Hematopoietic multipotent progenitor cell treated with erythropoietin and hydrocortisone succinate and interleukin-3 and kit ligand, for 17 days (in vitro differentiated cells): Measurements from ENCODE around the gene MRC2.

Experiments used
- DNase-seq: peaks from one replicate; pipeline ENCODE4 v3.0.0-alpha.2; 2015; ENCODE audit warnings: low spot score

MRC2 gene

DNA sequence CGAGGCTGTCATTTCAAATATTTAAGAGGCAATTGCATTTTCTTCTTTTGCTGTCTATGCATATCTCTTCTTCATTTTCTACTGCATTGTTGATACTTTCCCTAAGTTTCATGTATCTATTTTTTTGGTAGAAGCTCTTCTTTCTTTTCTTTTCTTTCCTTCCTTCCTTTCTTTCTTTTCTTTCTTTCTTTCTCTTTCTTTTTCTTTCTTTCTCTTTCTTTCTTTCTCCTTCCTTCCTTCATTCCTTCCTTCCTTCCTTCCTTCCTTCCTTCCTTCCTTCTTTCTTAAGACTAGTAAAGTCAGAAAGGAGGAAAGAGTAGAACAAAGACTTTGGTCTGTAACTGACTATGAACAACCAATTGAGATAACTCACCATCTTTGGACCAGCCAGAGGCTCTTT, 33.9 kb downstream of the MRC2 start:
- no peak for DNase-seq

DNA sequence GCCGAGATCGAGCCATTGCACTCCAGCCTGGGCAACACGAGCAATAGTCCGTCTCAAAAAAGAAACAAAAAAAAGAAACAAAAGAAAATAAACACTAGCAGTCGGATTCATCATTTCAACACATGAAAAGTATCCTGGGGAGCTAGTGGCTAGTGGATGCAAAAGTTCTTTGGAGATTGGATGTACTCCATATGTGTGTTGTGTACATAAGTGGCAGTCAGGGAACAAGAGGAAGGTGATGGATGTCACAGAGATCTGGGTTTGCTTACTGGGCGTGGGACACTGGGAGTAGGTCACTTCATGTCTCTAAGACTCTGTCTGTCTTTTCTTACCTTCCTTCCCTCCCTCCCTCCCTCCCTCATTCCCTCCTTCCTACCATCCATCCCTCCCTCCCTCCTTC, 35.4 kb downstream of the MRC2 start:
- DNase-seq: no peak

DNA sequence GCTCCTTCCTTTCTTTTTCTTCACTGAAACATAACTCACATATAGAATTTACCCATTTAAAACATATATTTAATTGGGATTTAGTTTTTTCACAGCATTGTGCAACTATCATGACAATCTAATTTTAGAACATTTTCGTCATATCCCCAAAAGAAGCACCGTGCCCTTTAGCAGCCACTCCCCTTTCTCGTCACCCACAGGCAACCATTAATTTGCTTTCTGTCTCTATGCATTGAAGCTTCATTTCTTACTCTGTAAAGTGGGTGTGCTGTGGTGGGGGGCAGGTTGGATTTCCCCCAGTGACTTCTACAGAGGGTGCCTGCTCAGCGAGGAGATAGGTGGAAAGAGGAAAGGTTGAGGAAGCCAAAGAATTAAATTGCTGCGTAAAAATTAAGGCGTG, 35.8 kb downstream of the MRC2 start:
- DNase-seq: no peak

DNA sequence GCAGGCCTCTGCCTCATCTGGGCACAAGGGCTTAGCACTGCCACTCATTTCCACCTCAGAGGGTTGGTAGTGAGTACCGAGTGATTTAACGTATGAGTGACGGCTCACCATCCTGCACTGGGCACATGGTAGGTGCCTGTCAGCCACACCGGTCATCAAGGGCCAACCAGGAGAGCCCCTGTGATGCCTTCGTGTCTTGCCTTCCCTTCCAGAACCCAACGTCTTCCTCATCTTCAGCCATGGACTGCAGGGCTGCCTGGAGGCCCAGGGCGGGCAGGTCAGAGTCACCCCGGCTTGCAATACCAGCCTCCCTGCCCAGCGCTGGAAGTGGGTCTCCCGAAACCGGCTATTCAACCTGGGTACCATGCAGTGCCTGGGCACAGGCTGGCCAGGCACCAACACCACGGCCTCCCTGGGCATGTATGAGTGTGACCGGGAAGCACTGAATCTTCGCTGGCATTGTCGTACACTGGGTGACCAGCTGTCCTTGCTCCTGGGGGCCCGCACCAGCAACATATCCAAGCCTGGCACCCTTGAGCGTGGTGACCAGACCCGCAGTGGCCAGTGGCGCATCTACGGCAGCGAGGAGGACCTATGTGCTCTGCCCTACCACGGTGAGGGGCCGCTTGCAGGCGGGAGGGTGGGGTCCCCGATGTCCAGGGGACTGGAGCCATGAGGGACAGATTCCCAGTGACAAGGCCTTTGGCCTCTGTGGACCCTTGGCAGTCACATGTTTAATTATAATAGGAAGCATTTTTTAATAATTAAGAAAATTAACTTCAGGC, 37.1 kb downstream of the MRC2 start:
- DNase-seq: no peak

DNA sequence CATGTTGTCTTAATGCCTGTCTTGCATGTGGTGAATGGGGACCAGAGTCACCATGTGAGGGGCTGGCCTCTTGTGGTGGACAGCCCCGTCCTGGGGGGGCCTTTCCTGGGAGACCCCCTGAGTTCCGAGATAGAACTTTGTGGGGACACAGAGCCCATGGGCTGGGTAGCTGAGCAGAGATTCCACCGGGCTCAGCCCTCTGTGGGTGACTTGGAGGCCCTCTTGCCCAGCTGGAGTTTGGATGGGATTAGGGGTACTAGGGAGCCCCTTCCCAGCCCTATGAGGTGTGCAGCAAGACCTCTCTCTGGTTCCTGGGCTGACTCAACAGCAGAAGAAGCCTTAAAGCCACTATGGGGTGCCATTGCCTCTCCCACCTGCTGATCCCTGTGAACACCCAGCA, 38.1 kb downstream of the MRC2 start:
- no peak for DNase-seq

DNA sequence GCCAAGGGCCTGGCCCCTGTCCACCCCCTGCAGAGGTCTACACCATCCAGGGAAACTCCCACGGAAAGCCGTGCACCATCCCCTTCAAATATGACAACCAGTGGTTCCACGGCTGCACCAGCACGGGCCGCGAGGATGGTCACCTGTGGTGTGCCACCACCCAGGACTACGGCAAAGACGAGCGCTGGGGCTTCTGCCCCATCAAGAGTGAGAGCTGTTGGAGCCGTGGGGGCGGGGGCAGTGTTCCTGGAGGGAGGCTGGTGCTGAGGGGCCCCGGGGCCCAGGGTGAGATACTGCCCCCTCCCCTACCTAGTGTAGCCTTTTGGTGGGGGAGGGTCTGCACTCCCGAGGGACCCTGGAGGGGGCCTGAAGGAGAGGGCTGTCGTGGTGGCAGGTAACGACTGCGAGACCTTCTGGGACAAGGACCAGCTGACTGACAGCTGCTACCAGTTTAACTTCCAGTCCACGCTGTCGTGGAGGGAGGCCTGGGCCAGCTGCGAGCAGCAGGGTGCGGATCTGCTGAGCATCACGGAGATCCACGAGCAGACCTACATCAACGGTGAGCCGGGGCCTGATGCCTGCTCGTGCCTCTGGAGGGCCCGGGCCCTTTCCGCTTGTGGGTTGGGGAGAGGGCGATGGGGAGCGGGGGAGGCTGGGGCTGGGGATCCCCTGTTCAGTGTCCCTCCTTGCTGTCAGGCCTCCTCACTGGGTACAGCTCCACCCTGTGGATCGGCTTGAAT, 38.8 kb downstream of the MRC2 start:
- no peak for DNase-seq

DNA sequence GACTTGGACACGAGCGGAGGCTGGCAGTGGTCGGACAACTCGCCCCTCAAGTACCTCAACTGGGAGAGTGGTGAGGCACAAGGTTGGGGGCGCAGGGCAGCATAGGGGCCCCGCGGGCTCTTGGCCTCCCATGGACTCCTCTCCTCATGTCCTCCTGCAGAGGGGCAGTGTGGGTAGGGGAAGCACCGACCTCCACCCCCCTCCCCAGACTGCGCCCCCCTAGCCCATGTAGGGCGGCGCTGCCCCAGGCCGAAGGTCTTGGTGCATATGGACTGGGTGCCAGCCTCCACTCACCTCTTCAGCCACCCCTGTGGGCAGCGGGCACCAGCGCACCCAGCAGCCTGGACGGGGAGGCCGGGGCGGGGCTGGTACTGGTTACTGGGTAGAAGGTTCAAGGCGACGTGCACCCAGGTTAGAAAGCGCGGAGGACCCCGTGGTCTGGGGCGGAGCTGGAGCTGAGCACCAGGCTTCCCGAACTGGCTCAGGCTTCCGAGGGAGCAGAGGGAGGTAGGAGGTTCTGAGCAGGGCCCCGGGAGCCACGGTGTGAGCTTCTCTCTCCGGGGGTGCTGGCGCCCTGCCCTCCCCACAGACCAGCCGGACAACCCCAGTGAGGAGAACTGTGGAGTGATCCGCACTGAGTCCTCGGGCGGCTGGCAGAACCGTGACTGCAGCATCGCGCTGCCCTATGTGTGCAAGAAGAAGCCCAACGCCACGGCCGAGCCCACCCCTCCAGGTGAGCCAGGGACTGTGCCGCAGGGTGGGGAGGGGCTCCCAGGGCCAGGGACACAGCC, 39.5 kb downstream of the MRC2 start:
- DNase-seq: no peak

DNA sequence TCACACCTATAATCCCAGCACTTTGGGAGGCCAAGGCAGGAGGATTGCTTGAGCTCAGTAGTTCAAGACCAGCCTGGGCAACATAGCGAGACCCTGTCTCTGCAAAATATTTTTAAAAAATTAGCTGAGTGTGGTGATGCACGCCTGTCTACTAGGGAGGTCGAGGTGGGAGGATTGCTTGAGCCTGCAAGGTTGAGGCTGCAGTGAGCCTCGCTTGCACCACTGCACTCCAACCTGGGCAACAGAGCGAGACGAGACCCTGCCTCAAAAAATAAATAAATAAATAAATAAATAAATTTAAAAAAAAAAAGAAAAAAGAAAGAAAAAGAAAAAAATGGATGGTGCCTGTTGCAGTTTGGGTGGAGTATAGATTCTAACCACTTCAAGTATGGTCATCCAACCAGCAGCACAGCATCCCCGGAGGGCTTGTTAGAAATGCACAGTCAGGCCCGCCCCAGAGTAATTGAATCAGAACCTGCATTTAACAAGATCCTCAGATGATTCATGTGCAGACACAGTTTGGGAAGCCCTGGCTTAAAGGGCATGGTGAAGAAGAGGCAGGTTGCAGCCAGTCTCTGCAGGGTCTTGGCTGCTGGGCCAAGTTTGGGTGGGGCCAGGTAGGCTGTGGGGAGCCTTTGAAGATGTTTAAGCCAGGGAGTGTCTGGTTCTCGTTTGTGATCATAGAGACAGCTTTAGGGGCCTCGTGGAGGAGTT, 40.8 kb downstream of the MRC2 start:
- no peak for DNase-seq

DNA sequence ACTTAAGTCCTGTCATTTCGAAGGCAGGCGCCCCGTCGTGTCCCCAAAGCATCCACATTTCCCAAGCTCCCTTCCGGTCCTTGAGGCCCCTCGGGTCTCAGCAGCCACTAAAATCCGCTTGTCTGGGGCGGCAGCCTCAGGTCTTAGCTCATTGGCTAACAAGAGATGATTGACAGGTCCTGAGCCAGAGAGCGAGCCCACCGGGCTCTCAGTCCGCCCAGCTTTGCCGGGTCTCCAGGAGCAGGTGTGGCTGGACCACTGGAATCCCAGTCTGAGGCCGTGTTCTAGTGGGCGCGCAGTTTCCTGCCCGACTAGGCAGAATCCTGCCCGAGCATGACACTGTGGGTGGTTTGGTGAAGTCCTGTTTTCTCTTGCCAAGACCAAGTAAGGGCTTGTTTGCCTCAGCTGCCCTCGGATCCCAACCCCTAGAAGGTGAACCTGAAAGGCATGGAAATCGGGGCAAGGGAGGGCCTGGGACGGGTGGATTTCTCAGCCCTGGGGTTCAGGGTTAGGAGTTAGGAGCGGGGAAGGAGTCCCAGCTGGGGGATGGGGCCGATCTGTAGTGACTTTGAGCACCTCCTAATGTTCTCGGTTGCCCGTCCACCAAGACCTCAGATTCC, 42.8 kb downstream of the MRC2 start:
- no peak for DNase-seq

DNA sequence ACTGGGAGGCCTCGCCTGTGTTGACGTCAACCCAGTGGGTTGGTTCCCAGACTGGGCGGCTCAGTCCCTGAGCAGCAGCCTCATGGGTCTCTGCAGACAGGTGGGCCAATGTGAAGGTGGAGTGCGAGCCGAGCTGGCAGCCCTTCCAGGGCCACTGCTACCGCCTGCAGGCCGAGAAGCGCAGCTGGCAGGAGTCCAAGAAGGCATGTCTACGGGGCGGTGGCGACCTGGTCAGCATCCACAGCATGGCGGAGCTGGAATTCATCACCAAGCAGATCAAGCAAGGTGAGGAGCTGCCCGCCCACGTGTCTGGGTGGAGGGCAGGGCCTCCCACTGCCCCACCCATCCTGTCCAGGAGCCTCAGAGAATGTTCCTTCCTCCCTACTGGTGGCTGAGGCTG, 44.1 kb downstream of the MRC2 start:
- no peak for DNase-seq

DNA sequence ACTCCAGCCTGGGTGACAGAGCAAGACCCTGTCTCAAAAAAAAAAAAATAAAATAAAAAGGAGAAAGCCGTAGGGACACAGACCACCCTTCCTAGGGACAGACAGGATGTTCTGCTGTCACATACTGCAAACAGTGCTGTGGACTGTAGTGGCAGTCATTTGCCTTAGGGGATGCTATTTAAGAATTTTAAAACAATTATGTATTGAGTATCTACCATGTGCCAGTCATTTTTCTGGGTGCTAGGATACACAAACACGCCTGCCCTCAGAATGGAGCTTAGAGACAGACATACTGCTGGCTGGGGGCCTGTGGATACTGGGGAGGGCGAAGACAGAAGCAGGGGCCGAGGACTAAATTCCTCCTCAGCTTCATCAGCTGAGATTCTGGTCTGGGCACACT, 45.5 kb downstream of the MRC2 start:
- no peak for DNase-seq

DNA sequence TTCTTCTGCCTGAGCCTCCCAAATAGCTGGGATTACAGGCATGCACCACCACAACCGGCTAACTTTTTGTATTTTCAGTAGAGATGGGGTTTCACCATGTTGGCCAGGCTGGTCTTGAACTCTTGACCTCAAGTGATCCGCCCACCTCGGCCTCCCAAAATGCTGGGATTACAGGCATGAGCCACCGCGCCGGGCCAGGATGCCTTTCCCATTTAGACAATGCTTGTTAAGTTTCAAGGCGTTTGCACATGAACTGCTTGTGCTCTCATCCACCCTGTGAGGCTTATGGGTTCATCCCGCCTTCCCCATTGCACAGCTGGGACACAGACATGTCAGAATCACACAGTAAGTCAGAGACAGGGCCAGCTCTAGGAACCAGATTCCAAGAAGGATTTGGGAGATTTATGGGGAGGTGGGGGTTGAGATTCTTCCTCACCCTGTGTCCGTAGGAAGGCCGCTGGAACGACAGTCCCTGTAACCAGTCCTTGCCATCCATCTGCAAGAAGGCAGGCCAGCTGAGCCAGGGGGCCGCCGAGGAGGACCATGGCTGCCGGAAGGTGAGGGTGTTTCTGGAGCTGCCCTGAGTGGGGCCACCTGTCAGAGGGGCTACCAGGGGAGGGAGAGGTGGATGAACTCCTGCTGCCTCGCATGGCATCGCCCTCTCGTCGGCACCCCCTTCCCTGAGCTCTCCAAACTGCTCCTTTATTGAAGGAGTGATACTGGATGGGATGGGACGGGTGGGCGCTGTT, 46.3 kb downstream of the MRC2 start:
- no peak for DNase-seq

DNA sequence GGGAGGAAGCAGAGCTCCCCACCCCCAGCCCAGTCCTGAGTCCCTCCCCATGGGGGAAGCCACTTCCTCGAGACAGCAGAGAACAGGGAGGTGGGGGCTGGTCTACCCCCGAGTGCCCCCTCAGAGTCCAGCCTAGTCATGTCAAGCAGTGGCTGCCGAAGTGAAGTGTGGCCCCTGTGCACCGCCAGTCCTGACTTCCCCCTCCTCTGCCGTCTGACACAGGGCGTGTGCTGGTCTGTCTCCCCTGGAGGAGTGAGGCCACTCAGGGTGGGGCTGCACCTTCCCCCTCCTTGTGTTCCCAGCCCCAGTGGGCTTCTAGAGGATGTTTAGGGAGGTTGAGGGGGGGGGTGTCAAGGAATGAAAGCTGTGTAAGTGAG, 46.9 kb downstream of the MRC2 start:
- no peak for DNase-seq

DNA sequence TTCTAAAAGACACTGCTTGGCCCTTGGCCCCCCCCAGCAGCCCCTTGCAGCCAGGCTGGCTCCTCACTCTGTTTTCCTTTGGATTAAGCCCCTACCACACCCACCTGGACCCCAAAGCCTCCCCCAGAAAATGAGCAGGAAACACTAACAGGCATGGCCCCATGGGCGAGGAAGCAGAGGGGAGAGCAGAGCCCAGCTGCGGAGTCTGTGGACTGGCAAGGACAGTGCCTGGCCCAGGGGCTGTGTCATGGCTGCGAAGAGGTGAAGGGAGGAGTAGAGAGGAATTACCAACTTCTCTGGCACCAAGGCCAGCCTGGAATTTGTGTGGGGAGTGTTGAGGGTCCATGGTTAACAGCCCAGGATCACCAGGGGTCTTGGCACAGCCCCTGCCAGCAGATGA, 47.4 kb downstream of the MRC2 start:
- no peak for DNase-seq

DNA sequence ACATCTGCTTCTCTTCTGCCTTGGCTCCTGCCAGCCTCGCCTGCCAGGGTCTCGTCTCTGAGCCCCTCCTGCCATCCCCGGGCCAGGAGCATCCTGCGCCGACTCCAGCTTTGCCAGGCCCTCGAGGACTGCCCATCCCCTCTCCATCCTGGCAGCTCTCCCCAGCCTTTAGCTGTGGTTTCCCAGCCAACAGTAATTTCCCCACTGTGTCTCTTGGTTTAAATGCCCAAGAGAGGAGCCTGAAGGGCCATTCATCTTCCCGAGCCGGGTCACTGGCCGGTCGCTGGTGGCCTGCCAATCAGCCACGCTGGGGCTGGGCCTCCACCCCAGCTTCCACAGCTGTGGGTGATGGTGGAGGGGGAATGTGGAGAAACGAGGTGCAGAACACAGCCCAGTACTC, 47.8 kb downstream of the MRC2 start:
- DNase-seq: no peak

DNA sequence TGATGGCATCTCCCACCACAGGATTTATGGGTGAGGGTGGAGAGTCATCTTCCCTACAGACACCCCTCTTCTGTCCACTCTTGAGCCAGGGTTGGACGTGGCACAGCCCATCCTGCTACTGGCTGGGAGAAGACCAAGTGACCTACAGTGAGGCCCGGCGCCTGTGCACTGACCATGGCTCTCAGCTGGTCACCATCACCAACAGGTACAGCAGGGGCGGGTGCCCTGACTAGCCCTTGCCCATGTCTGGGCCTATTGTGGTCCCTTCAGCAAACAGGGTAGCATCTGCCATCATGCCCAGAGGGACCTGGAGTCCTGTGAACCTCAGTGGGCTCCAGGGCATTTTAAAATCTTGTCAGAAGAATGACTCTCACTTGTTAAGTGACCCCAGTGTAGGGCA, 48.2 kb downstream of the MRC2 start:
- no peak for DNase-seq

DNA sequence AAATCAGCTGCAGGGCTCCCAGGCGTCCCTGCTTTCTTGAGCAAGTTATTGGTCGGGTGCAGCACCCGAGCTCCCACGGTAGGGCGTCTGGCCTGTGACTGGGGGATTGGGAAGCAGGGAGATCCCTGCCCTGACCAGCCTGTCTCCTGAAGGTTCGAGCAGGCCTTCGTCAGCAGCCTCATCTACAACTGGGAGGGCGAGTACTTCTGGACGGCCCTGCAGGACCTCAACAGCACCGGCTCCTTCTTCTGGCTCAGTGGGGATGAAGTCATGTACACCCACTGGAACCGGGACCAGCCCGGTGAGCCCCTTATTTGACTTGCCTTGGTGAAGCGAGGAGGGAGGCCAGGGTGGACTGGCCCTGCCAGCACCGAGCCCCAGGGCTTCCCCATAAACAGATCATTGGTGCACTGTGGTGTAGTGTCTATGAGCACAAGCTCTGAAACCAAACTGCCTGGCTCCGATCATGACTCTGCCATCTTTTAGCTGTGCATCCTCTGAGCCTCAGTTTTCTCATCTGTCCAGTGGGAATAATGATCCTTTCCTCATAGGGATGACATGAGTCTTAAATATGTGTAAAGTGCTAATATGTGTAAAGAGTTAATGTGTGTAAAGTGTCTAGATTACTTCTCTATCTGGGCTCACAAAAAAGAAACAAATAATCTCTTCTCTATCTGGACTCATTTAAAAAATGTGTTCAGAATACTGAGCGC, 48.9 kb downstream of the MRC2 start:
- no peak for DNase-seq

DNA sequence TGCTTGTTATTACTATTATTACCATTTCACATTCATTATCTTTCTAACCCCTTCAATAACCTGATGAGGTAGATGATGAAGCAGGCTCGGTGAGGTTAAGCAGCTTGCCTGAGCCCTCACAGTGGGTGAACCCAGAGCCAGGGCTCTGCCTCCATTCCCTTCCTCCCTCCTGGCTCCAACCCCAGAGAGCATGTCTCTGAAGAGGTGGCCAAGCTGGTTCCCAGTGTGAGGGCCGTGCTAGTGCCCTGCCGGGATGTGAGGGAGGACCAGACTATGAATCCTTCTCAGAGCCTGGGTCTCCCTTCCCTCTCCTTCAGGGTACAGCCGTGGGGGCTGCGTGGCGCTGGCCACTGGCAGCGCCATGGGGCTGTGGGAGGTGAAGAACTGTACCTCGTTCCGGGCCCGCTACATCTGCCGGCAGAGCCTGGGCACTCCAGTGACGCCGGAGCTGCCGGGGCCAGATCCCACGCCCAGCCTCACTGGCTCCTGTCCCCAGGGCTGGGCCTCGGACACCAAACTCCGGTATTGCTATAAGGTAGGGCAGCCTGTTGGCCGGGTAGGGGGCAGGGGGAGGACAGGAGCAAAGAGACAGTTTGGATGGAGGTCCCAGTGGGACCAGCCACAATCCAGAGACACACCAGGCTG, 49.6 kb downstream of the MRC2 start:
- no peak for DNase-seq

DNA sequence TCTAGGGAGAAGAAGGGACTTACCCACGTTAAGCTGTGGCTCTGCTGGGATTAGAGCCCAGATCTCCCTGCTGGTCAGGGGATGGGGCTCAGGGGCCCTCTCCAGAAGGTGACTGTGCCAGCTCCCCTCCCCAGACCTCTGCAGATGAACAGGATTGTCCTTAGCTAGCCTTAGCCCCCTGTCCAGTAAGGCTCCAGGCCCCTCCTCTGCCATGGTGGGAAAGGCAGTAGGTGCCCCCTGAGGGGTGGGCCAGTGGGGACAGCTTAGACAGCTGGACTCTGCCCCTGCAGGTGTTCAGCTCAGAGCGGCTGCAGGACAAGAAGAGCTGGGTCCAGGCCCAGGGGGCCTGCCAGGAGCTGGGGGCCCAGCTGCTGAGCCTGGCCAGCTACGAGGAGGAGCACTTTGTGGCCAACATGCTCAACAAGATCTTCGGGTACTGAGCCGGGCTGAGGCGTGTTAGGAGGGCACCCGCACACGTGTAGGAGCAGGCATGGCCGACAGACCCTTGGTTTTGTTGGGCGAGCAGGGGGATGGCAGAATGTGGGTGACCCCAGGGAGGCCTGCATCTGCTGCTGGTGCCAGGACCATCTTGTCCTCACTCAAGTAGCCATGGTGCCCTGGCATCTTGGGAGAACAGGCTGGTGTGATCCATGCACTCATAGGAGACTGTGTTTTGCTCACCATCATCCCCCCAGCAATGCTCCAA, 50.9 kb downstream of the MRC2 start:
- no peak for DNase-seq
